HG02981 (cell line): ENCODE measurements around the gene ARSB.

Experiments used
- ATAC-seq: cut with Tn5 transposase; IDR thresholded peaks from one replicate; pipeline ENCODE4 v1.9.1; 2021; ENCODE audit warnings: mild to moderate bottlenecking, moderate library complexity; ENCODE audit not compliant: unreplicated experiment

The ARSB gene

DNA sequence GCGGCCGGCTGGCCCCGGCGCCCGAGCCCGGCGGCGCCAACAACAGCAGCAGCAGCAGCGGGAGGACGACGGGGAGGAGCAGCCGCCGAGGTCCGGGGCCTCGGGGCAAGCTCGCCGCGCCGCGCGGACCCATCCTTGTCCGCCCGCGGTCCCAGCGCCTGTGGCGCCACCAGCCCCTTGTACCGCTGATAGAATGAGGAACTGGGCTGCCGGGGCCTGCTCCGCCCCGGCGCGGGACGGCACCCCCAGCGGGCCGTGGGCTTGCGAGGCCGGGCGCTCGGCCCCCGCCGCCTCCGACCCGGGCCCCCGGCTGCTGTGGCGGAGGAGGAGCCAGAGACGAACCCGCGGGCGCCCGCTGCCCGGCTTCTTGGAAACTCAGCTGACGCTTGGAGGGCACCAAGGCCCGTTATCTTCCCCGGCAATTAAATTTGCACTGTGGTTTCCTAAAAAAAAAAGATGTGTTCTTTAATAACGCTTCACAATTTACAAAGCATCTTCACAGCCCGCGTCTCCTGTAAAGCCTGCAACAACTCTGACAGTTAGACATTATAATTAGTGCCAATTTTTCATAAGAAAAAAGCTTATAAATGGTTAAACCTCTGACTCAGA lies at the start of gene ARSB:
TSS of gene ARSB (minus strand) at position 195 of the 609 bp plus-strand sequence. CDS start at position 133, 62 bp downstream.
- peak; percentile 39 for ATAC-seq

DNA sequence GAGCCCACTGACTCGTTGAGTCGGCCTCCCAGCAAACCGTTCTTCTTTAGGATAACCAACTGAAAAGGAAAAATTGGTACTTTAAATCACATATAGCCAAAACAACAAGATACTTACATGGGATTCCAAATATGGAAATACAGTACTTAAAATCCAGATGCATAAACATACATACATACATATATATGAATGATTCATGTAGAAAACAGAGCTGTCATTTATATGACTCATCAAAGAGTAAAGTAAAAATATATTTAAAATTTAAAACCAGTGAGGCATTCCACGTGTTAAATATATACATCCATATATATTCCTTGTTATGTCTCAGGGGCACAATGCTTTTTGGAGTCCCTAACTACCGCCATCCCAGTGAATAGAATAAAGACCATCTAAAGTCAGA lies 47.7 kb upstream of the ARSB start:
- no peak for ATAC-seq

DNA sequence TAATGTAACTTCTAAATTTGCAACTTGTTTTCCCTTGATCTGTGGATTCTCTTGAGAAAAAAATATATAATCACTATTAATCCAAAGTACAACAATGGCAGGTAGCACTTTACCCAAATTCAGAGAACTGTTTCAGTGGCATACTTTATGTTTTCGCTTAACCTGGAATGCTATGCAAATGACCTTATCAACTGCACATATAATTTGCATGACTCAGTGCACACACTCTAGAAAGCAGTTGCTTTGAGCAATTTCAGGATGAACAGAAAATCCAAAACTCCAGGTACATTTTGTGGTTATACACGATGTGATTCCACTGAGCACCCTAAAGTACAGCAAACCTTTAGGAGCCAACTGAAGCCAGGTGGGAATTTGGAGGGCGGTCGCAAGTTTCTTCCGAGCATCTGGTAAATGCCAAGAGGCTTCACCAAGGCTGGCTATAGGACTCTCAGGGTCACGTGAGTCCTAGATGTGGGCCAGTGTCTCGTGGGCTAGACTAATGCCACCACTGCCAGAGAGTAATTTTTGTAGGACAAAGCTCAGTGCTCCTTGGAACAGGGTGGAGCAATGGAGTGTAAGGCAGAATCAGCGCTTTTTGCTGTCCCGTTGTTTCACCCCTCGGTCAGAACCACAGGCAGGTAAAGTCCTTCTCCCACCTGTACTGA lies 47.1 kb upstream of the ARSB start:
- ATAC-seq = no peak

DNA sequence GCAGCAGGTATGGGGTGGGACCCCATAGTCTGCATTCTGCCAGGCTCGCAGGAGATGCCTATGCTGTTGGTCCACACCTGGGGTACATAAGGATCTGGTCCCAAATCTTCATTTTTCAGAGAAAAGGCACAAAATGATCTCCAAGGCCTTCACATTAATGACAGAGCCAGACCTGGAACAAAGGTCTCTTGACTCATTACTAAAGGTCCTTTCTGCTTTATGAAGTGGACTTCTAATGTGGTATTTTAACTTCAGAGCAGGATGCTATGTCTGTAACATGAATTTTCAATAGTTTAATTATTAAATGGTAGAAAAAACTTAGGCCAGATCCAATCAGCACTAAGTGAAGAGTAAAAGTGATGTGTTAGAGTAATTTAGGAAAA lies 46.4 kb upstream of the ARSB start:
- no peak for ATAC-seq

DNA sequence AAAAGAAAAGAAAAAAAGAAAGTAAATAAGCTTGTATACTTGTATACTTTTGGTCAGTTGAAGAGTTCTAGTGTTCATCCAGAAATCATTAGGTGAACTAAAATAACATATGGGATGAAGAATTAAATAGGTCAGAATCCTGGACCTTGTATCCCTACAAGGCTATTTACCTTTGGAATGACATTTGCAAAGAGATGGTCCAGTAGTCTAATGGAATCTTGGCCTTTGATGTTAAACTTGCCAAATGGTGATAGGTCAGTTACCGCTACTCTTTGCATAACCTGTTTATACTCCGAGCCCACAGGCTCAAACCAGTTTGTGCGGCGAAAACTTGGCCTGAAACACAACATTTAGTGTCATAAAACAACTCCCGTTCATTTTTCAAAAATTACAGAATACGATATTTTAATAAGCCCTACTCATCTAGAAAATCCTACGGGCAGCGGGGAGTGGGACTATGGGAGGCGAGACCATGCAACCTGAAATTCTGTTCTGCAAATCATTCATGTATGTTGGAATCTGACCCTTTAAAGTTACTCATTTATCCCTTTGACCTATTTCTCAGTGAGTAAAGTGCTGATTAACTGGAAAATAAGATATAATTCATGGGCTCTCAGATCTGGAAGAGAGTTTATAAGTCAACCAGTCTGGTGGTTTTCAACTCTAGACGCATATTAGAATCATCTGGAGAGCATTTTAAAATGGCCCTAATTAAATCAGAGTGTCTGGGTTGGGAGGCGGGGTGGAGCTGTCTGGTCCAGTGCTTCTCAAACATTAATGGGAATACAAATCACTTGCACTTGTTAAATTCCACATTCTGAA lies 45.8 kb upstream of the ARSB start:
- ATAC-seq = no peak

DNA sequence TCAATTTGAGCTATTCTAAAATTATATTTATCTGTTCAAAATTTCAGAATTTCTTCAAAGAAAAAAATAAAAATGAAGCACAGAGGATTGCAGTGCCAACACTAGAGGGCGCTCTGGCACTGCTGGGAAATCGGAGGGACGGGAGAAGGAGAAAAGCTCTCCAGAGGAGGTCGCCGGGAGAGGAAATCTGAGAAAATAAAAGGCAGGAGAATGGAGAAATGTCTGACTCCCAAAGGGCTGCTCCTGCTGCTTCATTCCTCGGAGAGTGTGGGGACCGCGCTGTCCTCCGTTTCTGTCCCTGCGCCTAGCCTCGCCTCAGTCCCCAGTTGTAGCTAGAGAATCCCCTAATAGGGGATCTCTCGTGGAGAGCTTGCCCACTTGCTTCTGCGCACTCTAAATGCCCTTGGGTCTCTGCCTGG lies 40.0 kb upstream of the ARSB start:
- no peak for ATAC-seq

DNA sequence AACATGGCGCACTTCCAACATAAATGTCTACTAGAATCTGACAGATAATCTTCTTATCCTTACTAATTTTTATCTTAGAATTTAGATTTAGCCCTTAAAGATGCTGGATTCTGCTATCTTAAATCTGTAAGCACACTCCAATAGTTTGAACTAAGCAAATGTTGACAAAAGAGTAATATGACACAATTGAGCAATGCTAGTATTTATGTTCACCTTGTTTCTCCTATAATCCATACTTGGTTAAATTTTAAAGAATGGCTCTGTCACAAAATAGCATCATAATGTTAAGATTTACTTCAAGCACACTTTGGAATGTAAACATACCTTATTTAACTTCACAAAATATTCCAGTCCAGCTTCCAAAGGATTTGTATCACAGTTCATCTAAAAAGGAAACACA lies 38.8 kb upstream of the ARSB start:
- no peak for ATAC-seq

DNA sequence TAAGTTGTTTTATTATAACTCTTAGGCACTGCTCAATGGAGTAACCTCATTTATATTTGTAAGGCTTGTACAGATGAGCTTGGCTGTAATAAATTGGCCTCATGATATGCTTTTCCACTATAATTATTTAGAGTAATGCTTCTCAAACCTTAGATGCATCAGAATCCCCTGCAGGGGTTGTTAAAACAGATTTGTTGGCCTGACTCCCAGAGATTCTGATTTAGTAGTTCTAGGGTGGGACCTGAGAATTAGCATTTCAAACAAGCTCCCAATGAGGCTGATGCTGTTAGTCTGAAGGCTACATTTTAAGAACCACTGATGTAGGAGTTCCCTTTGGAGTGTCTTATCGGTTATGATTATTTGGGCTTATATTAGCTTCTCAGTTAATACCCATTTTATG lies 38.2 kb upstream of the ARSB start:
- ATAC-seq = no peak

DNA sequence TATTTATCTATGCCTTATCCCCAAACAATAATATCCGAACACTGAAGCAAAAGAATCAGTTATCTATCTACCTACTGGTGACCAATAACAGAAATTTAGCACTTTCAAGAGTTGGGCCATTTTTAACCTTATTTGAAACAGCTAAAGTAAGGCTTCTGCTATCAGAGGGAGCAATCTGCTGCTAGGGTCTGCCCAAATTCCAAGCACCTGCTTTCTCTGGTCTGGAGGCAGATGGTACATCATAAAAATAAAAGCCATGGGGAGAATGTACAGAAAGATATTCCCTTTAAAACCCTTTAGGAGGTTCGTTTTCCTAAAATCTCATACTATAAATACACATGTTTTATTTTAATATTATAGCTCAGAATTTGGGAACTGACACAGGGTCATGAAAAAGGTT lies 37.7 kb upstream of the ARSB start:
- no peak for ATAC-seq

DNA sequence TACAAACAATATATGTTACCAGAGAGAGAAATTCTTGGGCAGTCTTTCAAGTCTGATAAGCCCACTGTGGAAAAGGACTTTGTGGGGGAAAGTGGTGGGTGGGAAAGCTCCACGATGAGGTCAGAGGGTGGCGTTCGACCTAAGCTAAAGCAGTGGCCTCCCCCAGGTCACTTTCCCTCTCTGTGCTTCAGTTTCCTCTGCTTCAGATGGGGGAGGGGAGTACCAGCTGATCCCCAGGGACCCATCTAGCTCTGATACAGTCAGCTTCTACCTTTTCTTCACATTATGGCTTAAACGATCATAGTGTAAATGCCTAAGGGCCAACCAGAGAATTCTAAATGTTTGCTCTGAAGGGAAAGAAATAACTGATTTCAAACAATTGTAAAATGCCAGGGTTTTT lies 36.6 kb upstream of the ARSB start:
- ATAC-seq = no peak

DNA sequence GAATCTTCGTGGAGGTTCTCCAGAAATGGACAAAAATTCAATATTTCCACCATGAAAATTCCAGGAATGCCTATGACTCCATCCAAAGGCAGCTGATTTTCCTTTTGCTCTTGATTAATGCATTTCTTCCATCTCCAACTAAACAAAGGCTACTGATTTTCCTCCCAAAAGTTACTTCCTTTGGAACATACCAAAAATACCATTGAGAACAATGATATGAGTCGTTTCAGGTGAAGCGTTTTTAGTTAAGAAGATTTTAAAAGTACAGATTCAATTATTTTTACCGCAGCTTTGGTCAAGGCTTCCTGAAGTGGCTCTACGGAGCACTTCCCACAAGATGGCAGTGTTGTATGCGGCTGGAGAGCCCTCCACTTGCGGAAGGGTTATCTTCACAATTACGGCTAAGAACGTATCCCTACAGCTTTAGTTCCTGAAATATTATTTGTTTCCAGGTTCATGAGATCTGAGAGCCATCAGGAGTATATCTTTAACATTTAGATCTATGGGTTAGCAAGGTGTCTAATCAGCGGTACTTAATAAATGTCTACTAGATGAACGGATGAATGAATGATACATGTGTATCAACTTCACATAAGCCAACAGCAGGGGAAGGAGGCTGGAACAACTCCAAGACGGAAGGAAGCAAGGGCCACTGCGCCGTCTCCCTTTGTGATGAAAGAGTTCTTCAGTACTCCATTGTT lies 35.9 kb upstream of the ARSB start:
- no peak for ATAC-seq

DNA sequence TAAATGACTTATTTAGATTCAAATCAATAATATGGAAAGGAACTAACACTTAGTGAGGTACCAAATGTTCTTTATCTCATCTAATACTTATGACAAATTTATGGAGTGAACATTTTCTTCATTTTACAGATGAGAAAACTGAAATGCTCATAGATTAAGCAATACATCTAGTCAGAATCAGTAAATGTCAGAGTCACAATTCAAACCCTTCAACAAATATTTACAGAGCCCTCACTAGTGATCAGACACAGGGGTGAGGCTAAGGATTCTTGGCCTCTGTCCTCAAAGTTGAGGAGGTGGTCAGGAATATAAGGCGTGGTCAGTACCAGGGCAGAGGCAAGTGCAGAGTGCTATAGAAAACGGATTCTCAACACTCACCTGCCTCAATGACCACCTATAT lies 29.5 kb upstream of the ARSB start:
- ATAC-seq = no peak

DNA sequence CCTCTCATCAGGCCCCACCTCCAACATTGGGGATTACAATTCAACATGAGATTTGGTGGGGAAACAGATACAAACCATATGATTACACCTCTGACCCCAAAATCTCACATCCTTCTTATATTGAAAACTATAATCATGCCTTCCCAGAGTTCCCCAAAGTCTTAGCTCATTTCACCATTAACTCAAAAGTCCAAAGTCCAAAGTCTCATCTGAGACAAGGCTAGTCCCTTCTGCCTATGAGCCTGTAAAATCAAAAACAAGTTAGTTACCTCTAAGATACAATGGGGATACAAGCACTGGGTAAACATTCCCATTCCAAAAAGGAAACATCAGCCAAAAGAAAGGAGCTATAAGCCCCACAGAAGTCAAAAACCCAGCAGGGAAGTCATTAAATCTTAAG lies 26.8 kb upstream of the ARSB start:
- no peak for ATAC-seq

DNA sequence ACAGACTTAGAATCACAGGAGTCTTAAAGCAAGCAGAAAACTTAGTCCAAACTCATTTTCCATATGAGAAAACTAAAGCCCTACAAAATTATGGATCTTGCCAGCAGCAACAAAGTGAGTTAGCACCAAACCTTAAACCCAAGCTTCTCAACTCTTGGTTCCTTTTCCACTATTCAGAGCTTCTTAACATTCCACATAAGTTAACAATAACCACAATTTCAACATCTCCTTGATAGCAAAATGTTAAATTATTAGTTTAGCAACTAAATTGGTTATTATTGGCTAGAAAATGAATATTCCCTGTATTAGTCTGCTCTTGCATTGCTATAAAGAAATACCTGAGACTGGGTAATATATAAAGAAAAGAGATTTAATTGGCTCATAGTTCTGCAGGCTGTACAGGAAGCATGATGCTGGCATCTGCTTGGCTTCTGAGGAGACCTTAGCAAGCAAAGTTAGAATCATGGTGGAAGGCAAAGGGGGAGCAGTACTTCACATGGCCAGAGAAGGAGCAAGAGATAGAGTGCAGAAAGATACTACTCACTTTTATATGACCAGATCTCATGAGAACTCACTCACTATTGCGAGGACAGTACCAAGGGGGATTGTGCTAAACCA lies 26.2 kb upstream of the ARSB start:
- ATAC-seq = no peak

DNA sequence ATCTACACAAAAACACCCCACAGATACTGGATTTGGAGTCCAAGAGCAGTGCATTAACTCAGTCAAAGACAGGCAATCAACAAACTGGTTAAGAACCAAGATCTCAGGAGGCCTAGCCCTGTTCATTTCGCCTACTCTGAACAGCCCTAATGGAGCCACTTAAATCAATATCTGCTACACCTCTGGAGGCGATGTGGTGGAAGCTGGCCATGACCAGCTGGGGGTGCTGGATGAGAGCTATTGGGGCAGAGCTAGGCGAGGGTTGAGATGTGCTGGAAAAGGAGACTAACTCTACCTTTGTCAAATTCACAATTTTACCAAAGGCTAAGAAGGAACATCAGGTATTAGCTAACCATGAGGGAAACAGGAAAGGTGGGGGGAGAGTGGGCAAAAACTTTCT lies 23.3 kb upstream of the ARSB start:
- no peak for ATAC-seq

DNA sequence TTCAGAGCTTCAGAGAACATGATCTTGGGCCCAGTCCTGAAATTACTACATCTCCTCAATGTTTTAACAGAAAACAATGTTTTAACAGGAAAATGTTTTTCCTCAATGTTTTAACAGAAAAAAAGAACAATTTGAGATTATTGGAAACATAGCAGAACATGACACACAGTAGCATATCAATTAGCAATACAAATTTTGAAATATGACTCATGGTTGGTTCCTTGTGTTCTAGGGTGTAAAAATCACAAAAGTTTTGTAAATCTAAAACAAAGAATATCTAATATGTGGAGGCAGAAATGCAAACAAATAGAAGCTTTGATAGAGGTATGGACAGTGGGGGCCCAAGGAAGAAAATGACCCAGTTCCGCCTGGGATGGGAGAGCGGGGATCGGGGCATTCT lies 22.8 kb upstream of the ARSB start:
- ATAC-seq = no peak

DNA sequence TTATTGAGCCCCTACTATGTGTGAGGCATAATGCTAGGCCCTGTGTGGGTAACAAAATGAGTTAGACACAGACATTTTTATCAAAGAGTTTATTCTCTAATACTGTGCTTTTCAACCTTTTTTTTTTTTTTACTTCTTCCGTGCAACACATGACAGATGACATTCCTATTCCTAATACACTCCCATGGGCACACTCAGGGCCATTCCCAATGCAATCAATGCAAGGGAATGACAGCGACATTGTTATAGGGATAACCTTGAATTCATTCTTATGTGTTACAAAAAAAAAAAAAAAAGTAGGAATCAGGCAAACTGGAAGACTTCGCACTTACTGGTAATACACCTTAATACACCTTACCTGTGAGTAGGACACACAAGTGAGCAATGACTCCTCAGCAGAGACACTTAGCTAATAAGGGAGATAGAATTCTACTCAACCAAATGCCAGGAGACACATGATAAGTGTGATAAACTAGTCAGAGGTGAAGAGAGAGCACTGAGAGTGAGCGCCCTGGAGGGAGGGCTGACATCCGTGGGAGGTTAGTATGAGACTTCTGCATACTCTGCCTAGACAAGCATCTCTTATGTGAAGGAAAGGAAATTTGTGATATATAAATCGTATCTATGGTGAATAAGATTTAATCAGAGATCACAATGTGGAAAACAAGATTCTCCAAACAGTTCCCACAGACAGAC lies 21.0 kb upstream of the ARSB start:
- ATAC-seq = no peak

DNA sequence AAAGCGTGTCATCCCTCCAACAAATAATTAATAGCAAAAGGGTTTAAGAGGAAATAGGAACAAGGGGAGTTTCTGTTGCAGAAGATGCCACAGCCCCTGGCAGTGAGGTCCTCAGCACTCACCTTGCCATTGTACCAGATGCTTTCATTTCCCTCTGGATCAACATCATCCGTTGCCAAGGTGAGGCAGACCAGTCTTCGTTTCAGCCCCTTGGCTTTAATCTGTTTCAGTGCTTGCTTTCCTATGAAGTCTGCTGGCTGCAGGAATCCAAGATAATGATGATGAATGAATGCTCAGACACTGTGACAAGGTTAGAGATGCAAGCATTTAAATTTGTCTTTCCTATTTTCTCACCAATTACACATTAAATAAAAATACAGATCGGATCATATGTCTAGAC lies 20.0 kb upstream of the ARSB start:
- ATAC-seq = no peak

DNA sequence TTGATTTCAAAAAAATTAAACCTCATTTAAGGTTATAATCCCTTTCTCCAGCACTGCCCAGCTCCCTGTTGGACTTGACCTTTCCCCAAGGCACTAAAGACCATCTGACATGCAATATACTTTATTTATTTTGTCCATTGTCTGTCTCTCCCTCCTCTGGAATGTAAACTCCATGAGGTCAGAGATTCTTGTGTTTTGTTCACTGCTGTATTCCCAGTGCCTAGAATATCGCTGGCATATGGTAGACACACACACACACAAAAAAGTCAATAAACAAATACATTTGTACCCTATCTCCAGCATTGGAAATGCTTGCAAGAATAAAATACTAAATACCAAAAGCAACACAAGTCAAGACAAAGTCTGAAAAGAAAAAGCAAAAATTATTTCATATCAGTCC lies 17.3 kb upstream of the ARSB start:
- no peak for ATAC-seq

DNA sequence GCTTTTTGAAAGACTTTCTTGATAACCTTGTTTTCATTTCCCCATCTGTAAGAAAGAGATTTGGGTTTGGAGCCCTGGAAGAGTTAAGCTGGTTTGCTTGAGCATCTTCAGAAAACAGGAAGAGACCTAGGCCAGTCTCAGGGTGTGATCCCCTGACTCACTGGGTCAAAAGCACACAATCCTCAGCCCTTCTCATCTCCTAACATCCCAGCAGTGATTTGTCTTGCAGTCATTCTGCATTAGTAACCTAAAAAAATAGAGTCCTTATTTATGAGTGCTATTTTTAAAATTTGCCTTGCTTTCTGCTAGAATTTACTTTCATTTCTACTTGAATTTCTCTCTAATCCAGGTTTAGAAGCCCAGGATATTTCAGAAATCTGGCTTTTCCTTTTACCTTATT lies 16.4 kb upstream of the ARSB start:
- no peak for ATAC-seq

DNA sequence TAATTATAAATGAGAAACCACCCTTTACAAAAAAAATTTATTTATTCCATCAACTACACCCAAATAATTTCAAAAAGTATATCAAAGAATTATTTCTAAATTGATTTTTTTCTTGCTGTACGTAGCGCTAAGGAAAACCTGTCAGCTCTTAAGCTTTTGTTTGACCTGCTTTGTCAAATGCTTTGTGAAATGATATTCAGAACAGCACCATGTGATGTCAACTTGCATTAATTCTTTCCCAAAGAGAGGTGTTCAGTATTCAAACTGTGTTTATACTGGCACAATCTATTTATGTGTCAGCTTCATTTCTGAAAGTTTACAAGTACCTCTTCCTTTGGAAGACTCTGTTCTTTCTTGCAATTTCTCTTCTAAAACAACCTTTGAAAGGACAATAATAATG lies 12.0 kb upstream of the ARSB start:
- no peak for ATAC-seq
